ENCODE results near the gene CNOT10.
A peak's percentile ranks its signal among the peaks of the same experiment; 100 is the strongest.

GRCh38 chr3:32684800-32685542 is at the start of gene CNOT10:
- TF ChIP-seq CTCF (IDR thresholded peaks at IDR 0.05; ENCODE audit: low read length) (peak; percentile 3; the same call in 1 of the 2 replicates), EZH2 (IDR thresholded peaks at IDR 0.05; ENCODE audit: borderline replicate concordance, low read length) (no peak)

Measured in OCI-LY1 (cell line).